GM12801 (cell line): Measurements from ENCODE around the gene TAAR6.

ENCODE experiments used
- TF ChIP-seq, protein P1 (sequence below): IDR thresholded peaks from one replicate; pipeline ENCODE4 v1.5.1; 2011; ENCODE audit warnings: control low read depth; ENCODE audit not compliant: insufficient read length; ENCODE audit errors: extremely low read depth

The TAAR6 gene

DNA sequence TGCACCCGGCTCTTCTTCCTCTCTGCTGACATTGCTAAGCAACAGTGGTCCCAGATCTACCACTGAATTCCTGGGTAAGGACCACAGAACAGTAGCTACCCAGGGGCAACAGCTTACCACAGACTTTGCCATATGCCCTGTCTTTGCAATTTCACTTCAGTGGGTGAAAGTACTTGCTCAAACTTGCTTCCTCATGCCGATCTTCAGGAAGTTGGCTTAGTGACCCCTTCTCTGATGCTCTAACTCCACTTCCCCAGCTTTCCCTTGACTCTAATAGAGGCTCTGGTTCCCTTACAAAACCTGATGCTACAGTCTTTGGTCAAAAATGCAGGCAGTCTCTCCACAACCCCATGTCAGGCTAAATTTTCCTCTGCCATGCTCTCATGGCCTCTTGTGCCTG, 22.7 kb downstream of the TAAR6 start:
- TF ChIP-seq, protein P1, sequence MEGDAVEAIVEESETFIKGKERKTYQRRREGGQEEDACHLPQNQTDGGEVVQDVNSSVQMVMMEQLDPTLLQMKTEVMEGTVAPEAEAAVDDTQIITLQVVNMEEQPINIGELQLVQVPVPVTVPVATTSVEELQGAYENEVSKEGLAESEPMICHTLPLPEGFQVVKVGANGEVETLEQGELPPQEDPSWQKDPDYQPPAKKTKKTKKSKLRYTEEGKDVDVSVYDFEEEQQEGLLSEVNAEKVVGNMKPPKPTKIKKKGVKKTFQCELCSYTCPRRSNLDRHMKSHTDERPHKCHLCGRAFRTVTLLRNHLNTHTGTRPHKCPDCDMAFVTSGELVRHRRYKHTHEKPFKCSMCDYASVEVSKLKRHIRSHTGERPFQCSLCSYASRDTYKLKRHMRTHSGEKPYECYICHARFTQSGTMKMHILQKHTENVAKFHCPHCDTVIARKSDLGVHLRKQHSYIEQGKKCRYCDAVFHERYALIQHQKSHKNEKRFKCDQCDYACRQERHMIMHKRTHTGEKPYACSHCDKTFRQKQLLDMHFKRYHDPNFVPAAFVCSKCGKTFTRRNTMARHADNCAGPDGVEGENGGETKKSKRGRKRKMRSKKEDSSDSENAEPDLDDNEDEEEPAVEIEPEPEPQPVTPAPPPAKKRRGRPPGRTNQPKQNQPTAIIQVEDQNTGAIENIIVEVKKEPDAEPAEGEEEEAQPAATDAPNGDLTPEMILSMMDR, result no peak

GRCh38 chr6:132596201-132596600, 26.1 kb downstream of the TAAR6 start:
- TF ChIP-seq, protein P1, result no peak

- TF ChIP-seq, protein P1, result no peak
Measured at GRCh38 chr6:132598473-132598872, 28.4 kb downstream of the TAAR6 start.

DNA sequence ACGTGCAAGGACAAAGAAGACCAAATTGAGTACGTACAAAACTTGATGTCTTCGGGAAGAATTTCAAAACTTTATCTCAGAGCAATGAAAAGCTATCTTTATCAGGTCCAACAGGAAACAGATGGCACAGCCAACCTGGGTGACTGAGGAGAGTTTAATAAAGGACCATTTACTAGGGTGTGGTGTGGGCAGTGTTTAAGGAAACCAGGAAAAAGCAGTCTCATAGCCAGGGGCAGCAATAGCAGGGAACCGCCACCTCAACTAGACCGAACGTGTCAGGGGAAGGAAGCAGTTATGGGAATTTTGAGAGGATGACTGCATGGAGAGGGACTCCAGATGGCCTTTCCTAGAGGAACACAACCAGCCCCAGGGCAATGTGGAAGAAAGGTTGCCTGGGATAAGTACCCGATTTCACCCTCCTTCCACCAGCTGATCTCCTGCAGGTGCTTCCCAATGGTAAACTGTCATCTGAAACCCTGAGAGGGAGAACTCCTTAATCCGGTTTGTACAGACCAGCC, 34.6 kb downstream of the TAAR6 start:
- TF ChIP-seq, protein P1, result no peak

DNA sequence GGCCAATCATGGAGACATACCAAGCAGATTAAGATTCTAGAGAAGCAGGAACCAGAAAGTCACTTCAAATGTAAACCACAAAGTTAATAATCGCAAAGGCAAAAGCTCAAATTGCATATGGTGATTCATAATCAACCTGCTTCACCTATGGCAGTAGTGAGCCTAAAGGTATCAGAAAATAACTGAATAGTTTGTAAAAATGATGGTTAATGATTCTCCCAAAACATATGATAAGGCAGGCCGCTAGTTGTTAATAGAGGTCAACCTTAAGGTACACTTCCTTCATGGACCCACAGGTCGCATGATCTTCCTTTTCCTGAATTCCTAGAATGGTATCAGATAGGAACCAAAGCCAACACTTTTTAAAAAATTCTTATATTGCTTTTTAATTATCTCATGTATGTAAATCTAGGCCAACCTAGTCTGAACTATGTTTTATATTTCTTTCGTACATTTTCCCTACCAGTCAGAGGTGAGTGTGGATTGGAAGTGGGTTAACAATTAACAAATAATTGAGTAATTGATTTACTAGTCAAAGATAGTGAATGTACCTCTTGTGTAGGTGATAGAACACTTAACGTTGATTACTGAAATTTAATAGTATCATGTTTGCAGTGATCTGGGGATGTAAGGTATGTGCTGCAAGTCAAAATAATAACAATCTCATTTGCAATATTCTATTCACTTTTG, 37.6 kb downstream of the TAAR6 start:
- TF ChIP-seq, protein P1, result no peak

DNA sequence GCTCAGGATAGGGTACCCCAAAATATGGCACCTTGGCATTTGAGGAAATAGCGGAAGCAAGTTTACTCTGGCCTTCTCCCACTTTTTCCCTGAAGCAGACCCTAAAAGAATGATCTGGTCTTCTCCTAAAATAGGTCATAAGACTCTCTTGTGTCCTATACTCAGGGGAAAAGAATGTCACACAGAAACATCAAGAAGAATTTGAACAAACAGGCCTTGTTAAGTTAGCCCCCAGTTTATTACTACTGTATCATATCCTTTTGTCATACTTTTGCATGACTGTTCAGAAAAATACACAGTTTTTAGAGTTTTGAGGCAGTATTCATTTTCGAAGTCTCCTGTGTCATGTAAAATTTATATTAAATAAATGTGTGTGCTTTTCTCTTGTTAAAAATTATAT, 41.5 kb downstream of the TAAR6 start:
- TF ChIP-seq, protein P1, result no peak

GRCh38 chr6:132612449-132613108, 42.5 kb downstream of the TAAR6 start:
- TF ChIP-seq, protein P1, result no peak
